GM12891 (cell line): Measurements from ENCODE around the gene MAZ.

Source experiments
- DNase-seq: peaks from one replicate; pipeline ENCODE4 v3.0.0; 2011; ENCODE audit warnings: low spot score; ENCODE audit not compliant: insufficient read length
- FAIRE-seq: peaks from 2 replicates; lab custom pipeline; 2011; peaks lifted over from hg19 to GRCh38; lab: Jason Lieb, UNC
- PAX5 ChIP-seq: IDR thresholded peaks from 2 replicates; pipeline ENCODE4 v1.6.1; 2011; ENCODE audit warnings: low read length, moderate library complexity, mild to moderate bottlenecking; ENCODE audit not compliant: insufficient read depth, severe bottlenecking
- POLR2A ChIP-seq: IDR thresholded peaks from 2 replicates; pipeline ENCODE4 v1.6.1; 2011; ENCODE audit warnings: low read depth, low read length, control low read depth
- POLR2AphosphoS5 ChIP-seq: IDR thresholded peaks from 2 replicates; pipeline ENCODE4 v1.6.1; 2011; ENCODE audit warnings: low read depth, low read length, control low read depth
- POU2F2 ChIP-seq: IDR thresholded peaks from 2 replicates; pipeline ENCODE4 v1.6.1; 2011; ENCODE audit warnings: low read depth, mild to moderate bottlenecking, control low read depth, low read length, moderate library complexity
- SPI1 ChIP-seq: IDR thresholded peaks from 2 replicates; pipeline ENCODE4 v1.6.1; 2011; ENCODE audit warnings: low read depth, low read length, control low read depth
- TAF1 ChIP-seq: IDR thresholded peaks from 2 replicates; pipeline ENCODE4 v1.6.1; 2011; ENCODE audit warnings: low read depth, low read length, control low read depth

Gene MAZ

DNA sequence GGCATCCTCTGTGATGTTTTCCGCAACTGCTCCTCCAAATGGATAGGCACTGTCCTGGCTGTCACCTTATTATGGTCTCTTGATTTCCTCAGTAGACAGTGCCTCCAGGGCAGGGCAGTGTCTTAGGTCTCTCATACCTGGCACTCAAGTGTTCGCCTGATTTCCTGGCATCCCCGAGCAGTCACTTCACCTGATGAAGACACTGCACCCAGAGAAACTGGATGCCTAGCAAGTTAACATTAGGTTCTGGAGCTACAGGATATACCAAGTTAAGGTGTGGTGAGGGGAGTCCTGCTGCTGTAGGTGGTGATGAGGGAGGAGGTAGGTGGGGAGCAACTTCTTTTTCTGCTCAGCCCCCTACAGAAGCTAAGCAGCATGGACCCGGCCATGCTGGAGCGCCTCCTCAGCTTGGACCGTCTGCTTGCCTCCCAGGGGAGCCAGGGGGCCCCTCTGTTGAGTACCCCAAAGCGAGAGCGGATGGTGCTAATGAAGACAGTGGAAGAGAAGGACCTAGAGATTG is 3.9 kb upstream of the MAZ start:
- FAIRE-seq (no peak), DNase-seq (no peak)
- TF ChIP-seq SPI1 (no peak), POLR2A (no peak), POU2F2 (no peak)

GRCh38 chr16:29804020-29804419 is 2.3 kb upstream of the MAZ start:
- FAIRE-seq (peak; percentile 65), DNase-seq (no peak)
- TF ChIP-seq POLR2A (no peak), POLR2AphosphoS5 (no peak), TAF1 (no peak), POU2F2 (no peak), PAX5 (no peak), SPI1 (no peak)

GRCh38 chr16:29804455-29805231 is 1.7 kb upstream of the MAZ start:
- peak; percentile 26 for FAIRE-seq
- DNase-seq: no peak
- TF ChIP-seq PAX5 (no peak), POLR2A (no peak), POU2F2 (no peak), TAF1 (no peak), POLR2AphosphoS5 (0 out of 2 replicates have a peak, but pooled peaks have one; percentile 16), SPI1 (no peak)

GRCh38 chr16:29805232-29806098 is 864 bp upstream of the MAZ start:
- TF ChIP-seq PAX5 (no peak), POLR2AphosphoS5 (peak; percentile 89), TAF1 (peak; percentile 82), POLR2A (peak; percentile 76), SPI1 (peak; percentile 67), POU2F2 (peak; percentile 57; the same call in 1 of the 2 replicates)
- FAIRE-seq: peak; percentile 99
- peak; percentile 89 for DNase-seq

- DNase-seq (no peak), FAIRE-seq (peak; percentile 48)
- TF ChIP-seq POLR2A (peak; percentile 26; the same call in 1 of the 2 replicates), POU2F2 (no peak), PAX5 (no peak), POLR2AphosphoS5 (peak; percentile 50; the same call in 1 of the 2 replicates)
These were observed 504 bp downstream of the MAZ start for GRCh38 chr16:29806641-29807425.

DNA sequence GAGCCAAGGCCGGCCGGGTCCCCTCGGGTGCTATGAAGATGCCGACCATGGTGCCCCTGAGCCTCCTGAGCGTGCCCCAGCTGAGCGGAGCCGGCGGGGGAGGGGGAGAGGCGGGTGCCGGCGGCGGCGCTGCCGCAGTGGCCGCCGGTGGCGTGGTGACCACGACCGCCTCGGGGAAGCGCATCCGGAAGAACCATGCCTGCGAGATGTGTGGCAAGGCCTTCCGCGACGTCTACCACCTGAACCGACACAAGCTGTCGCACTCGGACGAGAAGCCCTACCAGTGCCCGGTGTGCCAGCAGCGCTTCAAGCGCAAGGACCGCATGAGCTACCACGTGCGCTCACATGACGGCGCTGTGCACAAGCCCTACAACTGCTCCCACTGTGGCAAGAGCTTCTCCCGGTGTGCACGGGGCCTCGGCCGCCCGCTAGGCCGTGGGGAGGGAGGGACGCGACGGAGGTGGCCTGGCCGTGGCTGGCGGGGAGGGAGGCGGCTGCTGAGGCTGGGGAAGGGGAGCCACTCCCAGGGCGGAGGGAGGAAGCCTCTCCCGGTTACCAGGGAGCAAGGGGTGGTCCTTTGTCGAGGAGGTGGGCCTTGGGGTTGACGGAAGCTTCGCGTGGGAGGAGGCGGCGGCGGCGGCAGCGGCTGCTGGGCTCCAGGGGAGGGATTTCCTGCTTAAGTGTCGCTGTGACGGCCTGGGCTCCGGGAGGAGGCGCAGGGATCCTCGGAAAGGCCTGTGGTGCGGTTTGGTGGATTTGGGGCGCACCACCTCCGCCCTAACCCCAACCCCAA is 1.3 kb downstream of the MAZ start:
- TF ChIP-seq POLR2AphosphoS5: peak; percentile 76
- no peak; the same call in 1 of the 2 replicates for TF ChIP-seq POU2F2
- TF ChIP-seq TAF1: peak; percentile 37; the same call in 1 of the 2 replicates
- TF ChIP-seq SPI1: no peak
- TF ChIP-seq POLR2A: peak; percentile 71
- FAIRE-seq (peak; percentile 98), DNase-seq (peak; percentile 69)

DNA sequence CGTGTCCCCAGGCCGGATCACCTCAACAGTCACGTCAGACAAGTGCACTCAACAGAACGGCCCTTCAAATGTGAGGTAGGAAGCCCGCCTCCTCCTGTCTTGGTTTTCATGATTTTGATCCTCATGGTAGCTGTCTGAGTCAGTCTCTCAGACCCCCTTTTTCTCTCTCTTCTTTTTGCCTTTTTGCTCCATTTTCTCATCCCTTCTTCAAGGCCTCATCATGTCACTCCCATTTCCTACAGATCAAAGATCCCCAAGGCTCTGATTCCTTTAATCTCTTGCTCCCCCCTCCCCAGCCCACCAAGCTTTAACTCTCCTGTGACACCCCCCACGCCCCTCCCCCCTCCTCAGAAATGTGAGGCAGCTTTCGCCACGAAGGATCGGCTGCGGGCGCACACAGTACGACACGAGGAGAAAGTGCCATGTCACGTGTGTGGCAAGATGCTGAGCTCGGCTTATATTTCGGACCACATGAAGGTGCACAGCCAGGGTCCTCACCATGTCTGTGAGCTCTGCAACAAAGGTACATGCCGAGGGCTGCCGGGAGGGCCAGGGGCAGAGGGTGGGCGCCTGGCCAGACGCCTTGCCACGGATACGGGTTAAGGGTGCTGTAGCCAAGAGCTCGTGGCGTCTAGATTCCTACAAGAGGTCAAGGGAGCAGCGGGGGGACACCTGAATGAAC is 2.0 kb downstream of the MAZ start:
- DNase-seq: no peak
- FAIRE-seq: peak; percentile 20
- TF ChIP-seq POLR2AphosphoS5 (no peak), POLR2A (0 out of 2 replicates have a peak, but pooled peaks have one; percentile 18)

DNA sequence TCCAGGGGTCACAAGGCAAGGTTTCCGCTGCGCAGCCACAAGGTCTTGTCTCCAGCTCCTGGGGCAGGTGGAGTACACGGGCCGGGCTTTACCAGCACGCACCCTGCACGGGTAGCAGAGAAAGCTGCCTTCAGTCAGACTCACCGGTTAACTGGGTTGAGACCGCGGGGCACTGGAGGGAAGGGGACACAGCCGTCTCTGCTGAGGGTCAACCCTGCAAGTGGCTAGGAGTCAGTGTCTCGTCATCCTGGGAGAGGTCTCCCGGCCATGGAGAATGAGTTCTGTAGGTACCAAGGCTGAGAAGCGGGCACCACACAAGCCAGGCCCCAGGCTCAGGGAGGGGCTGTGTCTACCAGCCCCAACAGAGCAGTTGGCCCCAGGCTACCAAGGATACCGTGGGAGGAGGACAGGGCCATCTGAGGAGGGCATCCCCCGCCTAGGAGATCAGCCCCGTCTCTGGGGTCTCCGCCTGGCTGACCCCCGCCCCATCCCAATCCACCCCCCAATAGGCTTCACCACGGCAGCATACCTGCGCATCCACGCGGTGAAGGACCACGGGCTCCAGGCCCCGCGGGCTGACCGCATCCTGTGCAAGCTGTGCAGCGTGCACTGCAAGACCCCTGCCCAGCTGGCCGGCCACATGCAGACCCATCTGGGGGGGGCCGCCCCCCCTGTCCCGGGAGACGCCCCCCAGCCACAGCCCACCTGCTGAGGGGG is 2.9 kb downstream of the MAZ start:
- FAIRE-seq: no peak
- DNase-seq: no peak
- TF ChIP-seq POLR2A (0 out of 2 replicates have a peak, but pooled peaks have one; percentile 18), SPI1 (no peak)
